Transverse colon (tissue), 4 donors: ENCODE measurements around the gene PRPSAP1. TPM values are rescaled to one million over a fixed set of nuclear protein-coding genes. Genes with fewer than 3 reads are reported as not detected.

ENCODE experiments used
- DNase-seq: peaks from one replicate; pipeline ENCODE4 v3.0.0-alpha.2; 2019
- H3K27ac ChIP-seq, 4 donors: fragments of 200-600 bp; sonication (generic); 2 replicates each; pipeline ENCODE4 v1.5.1; 2016 to 2018; ENCODE audit warnings: inconsistent platforms in 4 of 4
- H3K27me3 ChIP-seq: fragments of 200-600 bp; sonication (generic); 2 replicates; pipeline ENCODE4 v1.5.1; 2017; ENCODE audit warnings: inconsistent platforms
- H3K36me3 ChIP-seq, 4 donors: fragments of 200-600 bp; sonication (generic); 2 replicates each; pipeline ENCODE4 v1.5.1; 2017 to 2019; ENCODE audit warnings: inconsistent platforms in 4 of 4
- H3K4me1 ChIP-seq, 4 donors: fragments of 200-600 bp; sonication (generic); 2 replicates each; pipeline ENCODE4 v1.5.1; 2017 to 2020; ENCODE audit warnings: inconsistent platforms in 4 of 4
- H3K4me3 ChIP-seq, 4 donors: fragments of 200-600 bp; sonication (generic); 1 replicate in 1 of 4; 2 replicates in 3 of 4; pipeline versions ENCODE4 v1.5.1 to v1.6.1; 2017 to 2019; ENCODE audit warnings: inconsistent platforms in 4 of 4
- H3K9me3 ChIP-seq, 2 donors: fragments of 200-600 bp; sonication (generic); 2 replicates each; pipeline ENCODE4 v1.5.1; 2017 to 2019; ENCODE audit warnings: inconsistent platforms in 2 of 2
- EP300 ChIP-seq: sonication (generic); formaldehyde crosslinking; IDR thresholded peaks from one replicate; pipeline ENCODE4 v1.6.1; 2017; ENCODE audit warnings: antibody characterized with exemption, low read depth
- POLR2A ChIP-seq: fragments of 450-650 bp; IDR thresholded peaks from one replicate; pipeline ENCODE4 v1.6.1; 2016; ENCODE audit warnings: antibody characterized with exemption, mild to moderate bottlenecking, moderate library complexity
- POLR2AphosphoS5 ChIP-seq, 3 donors: sonication (generic); formaldehyde crosslinking; IDR thresholded peaks; one replicate each; pipeline ENCODE4 v1.6.1; 2016; ENCODE audit warnings: antibody characterized with exemption in 3 of 3
- WGBS, 2 donors: methylation state at CpG; one replicate each; pipeline ENCODE4 v1.1.5; 2018; ENCODE audit warnings: low coverage in 1 of 2; 5-methylcytosine and 5-hydroxymethylcytosine counted together
- in situ Hi-C, 4 donors: fragments of 200-750 bp; cut with MboI; loops; one replicate each; pipeline versions ENCODE4 v1.15.0 to v1.15.1; 2017; ENCODE audit warnings: low sequenced_read_pairs in 3 of 4, low pct_ligation_motif_present in 1 of 4, low pct_unique_long_range_greater_than_20kb in 1 of 4
- intact Hi-C: fragments of 100-400 bp; cut with DNase I; formaldehyde crosslinking; loops from one replicate; pipeline ENCODE4 v1.15.1; 2023; ENCODE audit warnings: low total_unique reads
- total RNA-seq, 4 donors: library from RNA; depleted of rRNA; stranded (reverse); fragments of >200 nt; gene quantifications; one replicate each; pipeline ENCODE4 v1.1.0, GENCODE V29; 2016
- TF ChIP-seq, protein P1 (sequence below), 5 experiments: fragments of 200-600 bp in 3 of 5; fragments of 450-650 bp in 2 of 5; sonication (generic) in 3 of 5; IDR thresholded peaks; 1 replicate in 2 of 5; 2 replicates in 3 of 5; pipeline ENCODE4 v1.5.1; 2016 to 2017; ENCODE audit warnings: antibody characterized with exemption in 5 of 5, inconsistent platforms in 3 of 5, mild to moderate bottlenecking in 2 of 5, moderate library complexity in 1 of 5

Gene PRPSAP1
- total RNA-seq, 4 donors from 2014 or later: 50.1 to 147 (median 96.7) TPM

DNA sequence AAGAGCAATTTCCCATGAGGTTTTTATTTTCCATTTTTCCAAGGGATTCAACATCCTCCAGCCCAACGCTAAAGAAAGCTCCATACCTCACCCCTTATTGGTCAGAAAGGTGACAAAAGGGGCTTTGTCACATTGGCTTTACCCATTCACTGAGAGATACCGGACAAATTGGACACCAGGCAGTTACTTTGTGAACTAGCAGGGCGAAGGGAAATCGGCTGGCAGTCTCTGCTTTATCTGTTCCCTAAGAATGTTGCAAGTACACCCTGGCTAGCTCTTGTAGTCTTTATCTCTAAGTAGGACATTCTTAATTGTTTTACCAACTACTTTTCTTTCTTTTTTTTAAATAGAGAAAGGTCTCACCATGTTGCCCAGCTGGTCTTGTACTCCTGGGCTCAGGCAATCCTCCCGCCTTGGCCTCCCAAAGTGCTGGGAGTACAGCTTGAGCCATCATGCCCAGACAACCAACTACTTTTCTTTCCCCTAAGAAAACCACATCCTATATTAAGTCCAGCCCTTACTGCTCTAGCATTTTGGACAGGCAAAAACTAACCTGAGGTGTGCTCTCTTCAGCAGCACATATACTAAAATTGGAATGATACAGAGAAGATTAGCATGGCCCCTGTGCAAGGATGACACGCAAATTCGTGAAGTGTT, 16.8 kb downstream of the PRPSAP1 start:
- intact Hi-C loops: no loop called here
- in situ Hi-C loops: no loop called here
- WGBS, 2 donors: 94 to 98% methylated on average over 5 to 7 of the region's 7 CpGs
- no peak for DNase-seq
- Histone ChIP-seq H3K4me3 (no peak overlapping the region), H3K27me3 (no peaks in the 10 kb centered on the region), H3K9me3 (no peaks in the 10 kb centered on the region), H3K36me3 (peaks cover 0 to 3% (median 0%) of the 10 kb centered on the region in 4 donors), H3K4me1 (peaks cover 0 to under 1% (median 0%) of the 10 kb centered on the region in 4 donors), H3K27ac (no peak overlapping the region)
- TF ChIP-seq, protein P1, sequence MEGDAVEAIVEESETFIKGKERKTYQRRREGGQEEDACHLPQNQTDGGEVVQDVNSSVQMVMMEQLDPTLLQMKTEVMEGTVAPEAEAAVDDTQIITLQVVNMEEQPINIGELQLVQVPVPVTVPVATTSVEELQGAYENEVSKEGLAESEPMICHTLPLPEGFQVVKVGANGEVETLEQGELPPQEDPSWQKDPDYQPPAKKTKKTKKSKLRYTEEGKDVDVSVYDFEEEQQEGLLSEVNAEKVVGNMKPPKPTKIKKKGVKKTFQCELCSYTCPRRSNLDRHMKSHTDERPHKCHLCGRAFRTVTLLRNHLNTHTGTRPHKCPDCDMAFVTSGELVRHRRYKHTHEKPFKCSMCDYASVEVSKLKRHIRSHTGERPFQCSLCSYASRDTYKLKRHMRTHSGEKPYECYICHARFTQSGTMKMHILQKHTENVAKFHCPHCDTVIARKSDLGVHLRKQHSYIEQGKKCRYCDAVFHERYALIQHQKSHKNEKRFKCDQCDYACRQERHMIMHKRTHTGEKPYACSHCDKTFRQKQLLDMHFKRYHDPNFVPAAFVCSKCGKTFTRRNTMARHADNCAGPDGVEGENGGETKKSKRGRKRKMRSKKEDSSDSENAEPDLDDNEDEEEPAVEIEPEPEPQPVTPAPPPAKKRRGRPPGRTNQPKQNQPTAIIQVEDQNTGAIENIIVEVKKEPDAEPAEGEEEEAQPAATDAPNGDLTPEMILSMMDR (IDR thresholded peaks at IDR 0.05): no peak
- TF ChIP-seq EP300: no peak
- no peak for TF ChIP-seq POLR2A
- TF ChIP-seq POLR2AphosphoS5 (IDR thresholded peaks at IDR 0.05): no peak

DNA sequence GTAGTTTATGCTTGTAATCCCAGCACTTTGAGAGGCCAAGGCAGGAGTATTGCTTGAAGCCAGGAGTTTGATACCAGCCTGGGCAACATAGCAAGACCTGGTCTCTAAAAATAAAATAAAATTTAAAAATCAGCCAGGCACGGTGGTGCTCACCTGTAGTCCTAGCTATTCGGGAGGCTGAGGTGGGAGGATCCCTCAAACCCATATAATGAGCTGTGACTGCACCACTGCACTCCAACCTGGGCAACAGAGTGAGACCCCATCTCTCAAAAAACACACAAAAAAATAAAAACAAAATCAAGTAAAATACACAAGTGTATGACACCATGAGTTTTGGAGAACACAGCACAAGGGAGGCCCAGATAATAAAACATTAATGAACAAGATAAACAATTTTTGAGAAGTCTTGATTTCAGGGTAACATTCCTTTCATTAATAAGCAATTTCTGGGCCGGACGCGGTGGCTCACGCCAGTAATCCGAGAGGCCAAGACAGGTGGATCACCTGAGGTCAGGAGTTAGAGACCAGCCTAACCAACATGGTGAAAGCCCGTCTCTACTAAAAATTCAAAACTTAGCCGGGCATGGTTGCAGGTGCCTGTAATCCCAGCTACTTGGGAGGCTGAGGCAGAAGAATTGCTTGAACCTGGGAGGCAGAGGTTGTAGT, 17.9 kb downstream of the PRPSAP1 start:
- peaks cover 0 to 8% (median 0%) of the 10 kb centered on the region in 4 donors for H3K36me3 ChIP-seq
- DNase-seq: no peak
- H3K4me1 ChIP-seq: peaks cover 0 to 8% (median under 1%) of the 10 kb centered on the region in 4 donors
- H3K27ac ChIP-seq: no peak overlapping the region
- in situ Hi-C loops (no loop called here), intact Hi-C loops (no loop called here)
- WGBS, 2 donors: 98% methylated on average over 9 of the region's 9 CpGs; no CpG with 5 or more reads in 1 of the 2 donors
- H3K4me3 ChIP-seq: no peak overlapping the region
- H3K9me3 ChIP-seq: no peaks in the 10 kb centered on the region
- no peak for TF ChIP-seq EP300
- TF ChIP-seq POLR2A: no peak
- TF ChIP-seq POLR2AphosphoS5 (IDR thresholded peaks at IDR 0.05): no peak
- TF ChIP-seq, protein P1 (IDR thresholded peaks at IDR 0.05): no peak
- no peaks in the 10 kb centered on the region for H3K27me3 ChIP-seq

DNA sequence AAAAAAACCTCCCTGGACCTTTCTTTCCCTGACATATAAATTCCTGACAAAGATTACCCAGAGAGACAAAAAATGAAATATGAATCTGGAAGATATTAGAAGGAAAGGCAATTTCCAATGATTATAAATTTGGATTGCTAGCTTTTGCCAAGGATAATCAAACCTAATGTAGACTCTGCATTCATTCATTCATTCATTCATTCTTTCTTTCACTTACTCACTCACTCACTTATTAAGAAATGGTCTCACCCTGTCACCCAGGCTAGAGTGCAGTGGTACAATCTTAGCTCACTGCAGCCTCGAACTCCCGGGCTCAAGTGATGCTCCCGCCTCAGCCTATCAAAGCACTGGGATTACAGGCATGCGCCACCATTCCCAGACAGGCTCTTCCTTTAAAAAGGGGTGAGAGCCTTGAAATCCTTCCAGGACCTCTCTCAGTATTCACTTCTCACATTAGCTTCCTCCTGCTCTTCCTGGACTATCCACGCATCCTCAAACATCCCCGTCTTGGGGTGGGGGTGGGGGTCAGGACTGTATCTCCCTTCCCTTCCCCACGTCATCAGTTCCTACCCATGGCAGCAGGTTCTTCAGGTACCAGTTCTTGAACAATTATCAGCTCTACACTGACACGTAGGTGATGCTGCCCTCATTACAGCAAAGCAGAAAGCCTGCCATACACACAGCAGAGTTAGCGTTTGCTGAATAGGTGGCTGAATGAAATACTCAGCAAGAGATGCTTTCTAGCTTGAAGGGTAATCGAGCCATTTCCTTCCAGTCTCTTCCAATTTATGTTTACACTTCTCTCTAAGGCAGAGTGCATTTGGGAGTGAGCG, 19.8 kb downstream of the PRPSAP1 start:
- Histone ChIP-seq H3K27me3 (no peaks in the 10 kb centered on the region), H3K9me3 (no peaks in the 10 kb centered on the region), H3K4me3 (no peak overlapping the region), H3K27ac (no peak overlapping the region), H3K4me1 (peaks cover 0 to 13% (median 6%) of the 10 kb centered on the region in 4 donors), H3K36me3 (peaks cover 0 to 21% (median 4%) of the 10 kb centered on the region in 4 donors)
- WGBS, 2 donors: 82 to 89% methylated on average over 6 to 11 of the region's 11 CpGs
- in situ Hi-C loops (no loop called here), intact Hi-C loops (no loop called here)
- no peak for DNase-seq
- TF ChIP-seq POLR2A: no peak
- no peak for TF ChIP-seq EP300
- no peak for TF ChIP-seq POLR2AphosphoS5 (IDR thresholded peaks at IDR 0.05)
- TF ChIP-seq, protein P1 (IDR thresholded peaks at IDR 0.05): no peak

DNA sequence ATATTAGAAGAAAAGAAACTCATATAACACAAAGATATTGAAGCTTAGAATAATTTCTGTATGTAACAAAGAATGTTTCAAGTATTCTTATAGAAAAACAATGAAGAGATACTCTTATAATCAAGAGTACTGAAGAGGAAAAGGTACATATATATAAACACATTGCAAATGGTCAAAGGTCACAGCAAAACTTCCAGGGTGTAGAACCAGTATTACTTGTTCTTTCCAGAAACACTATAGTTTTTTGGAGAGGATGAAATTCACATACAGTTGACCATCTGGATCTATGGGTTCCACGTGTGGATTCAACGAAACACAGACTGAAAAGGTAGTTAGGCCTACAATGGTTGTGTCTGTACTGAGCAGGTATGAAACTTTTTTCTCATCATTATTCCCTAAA, 22.6 kb downstream of the PRPSAP1 start:
- TF ChIP-seq POLR2AphosphoS5 (IDR thresholded peaks at IDR 0.05): peak in 1 of 3 donors; percentile 45
- TF ChIP-seq EP300: no peak
- Histone ChIP-seq H3K9me3 (no peaks in the 10 kb centered on the region), H3K4me1 (peaks cover 0 to 13% (median 6%) of the 10 kb centered on the region in 4 donors), H3K27ac (peak overlapping the region in 1 of 4 donors; percentile 33), H3K36me3 (peaks cover 0 to 33% (median 7%) of the 10 kb centered on the region in 4 donors), H3K4me3 (no peak overlapping the region), H3K27me3 (no peaks in the 10 kb centered on the region)
- no peak for DNase-seq
- in situ Hi-C loops: no loop called here
- WGBS, 2 donors: 59 to 73% methylated on average over 2 of the region's 2 CpGs
- intact Hi-C loops: no loop called here
